HG03064 (cell line): ENCODE measurements around the gene CNOT9.
A peak's percentile ranks its signal among the peaks of the same experiment; 100 is the strongest.
"Not testable (repeated sequence)": the region's sequence is repeated elsewhere in the genome, so short reads cannot be mapped to it uniquely, and the experiment has no call there.

Source experiments
- ATAC-seq: cut with Tn5 transposase; IDR thresholded peaks from one replicate; pipeline ENCODE4 v1.9.1; 2021; ENCODE audit warnings: low read depth; ENCODE audit not compliant: unreplicated experiment

The CNOT9 gene, protein sequence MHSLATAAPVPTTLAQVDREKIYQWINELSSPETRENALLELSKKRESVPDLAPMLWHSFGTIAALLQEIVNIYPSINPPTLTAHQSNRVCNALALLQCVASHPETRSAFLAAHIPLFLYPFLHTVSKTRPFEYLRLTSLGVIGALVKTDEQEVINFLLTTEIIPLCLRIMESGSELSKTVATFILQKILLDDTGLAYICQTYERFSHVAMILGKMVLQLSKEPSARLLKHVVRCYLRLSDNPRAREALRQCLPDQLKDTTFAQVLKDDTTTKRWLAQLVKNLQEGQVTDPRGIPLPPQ

GRCh38 chr2:218568190-218569037 lies at the start of gene CNOT9, which contains the start of gene USP37:
Gene CNOT9 (plus strand): TSS chr2:218568839. CDS start chr2:218568955, 116 bp downstream.
Gene USP37 (minus strand): TSS chr2:218568351. CDS start chr2:218558653, 9,698 bp downstream.
- ATAC-seq = peak; percentile 65

DNA sequence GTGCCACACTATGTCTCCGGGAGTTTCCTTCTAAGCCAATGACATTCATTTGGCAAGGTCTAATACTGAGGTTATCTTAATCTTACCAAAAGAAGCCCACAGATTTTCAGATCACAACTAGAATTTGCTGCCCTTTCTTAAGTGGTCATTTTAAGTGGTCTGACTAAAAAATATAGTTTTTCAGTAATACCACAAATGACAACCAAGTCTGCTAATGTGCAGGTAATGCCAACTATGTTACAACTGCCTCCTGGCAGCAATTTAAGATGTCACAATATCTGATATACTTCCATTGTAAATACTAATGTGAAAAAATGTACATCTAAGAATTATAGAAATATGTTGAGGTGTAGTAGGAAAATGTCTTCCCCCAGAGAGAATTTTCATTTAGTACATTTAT lies 49.8 kb upstream of the CNOT9 start:
- no peak for ATAC-seq

DNA sequence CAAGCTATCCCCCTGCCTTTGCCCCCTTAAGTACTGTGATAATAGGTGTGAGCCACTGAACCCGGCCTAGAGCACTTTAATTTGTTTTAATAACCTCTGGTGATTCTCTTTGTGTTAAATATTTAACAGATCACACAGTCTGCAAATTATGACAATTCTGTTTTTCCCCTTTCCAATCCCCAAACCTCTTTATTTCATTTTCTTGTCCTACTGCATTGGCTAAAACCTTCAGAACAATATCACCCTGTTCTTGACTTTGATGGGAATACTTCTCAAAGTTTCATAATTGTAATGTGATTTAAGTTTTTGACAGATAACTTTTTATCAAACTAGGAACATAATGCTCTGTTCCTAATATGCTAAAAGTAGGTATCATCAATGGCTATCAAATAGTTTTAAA lies 45.0 kb upstream of the CNOT9 start:
- no peak for ATAC-seq

GRCh38 chr2:218528409-218528808 lies 40.2 kb upstream of the CNOT9 start:
- ATAC-seq = not testable (repeated sequence)

DNA sequence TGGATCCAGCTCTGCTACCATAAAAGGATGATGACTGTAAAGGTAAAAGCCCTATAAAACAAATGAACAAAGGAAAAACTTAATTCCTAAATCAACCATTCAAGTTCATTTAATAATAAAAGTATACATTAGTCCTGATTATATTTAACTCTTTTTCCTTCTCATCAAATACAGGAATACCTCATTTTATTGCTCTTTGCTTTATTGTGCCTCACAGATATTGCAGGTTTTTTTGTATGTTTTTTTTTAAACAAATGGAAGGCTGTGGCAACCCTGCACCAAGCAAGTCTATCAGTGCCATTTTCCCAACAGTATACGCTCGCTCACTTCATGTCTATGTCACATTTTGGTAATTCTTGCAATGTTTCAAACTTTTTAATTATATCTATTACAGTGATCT lies 38.6 kb upstream of the CNOT9 start:
- ATAC-seq = no peak

DNA sequence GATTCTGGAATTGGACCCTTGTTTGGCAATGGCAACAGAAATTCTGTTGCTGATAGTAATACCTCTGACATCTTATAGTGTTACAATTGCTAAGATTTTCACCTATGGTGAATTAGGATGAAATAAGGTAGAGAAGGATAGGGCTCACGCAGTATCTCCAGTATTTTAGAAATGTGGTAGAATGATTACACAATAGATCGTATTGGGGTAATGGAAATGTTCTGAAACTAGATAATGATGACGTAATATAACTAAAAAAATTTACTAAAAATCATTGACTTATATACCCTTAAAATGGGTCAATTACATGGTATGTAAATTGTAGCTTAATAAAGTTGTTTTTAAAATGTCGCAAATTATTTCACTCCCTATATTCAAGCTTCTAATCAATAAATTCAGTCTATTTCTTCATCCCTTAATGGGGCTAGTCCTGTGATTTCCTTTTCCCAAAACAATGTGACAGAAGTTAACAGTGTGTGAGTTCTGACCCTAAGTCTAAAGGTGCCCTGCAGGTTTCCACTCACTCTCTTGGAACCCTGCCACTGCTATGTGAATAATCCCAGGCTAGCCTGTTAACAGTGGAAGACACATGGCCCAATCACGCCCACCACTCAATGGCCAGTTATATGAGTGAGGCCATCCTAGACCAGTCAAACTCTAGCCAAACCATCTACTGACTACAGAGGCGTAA lies 31.7 kb upstream of the CNOT9 start:
- no peak for ATAC-seq

DNA sequence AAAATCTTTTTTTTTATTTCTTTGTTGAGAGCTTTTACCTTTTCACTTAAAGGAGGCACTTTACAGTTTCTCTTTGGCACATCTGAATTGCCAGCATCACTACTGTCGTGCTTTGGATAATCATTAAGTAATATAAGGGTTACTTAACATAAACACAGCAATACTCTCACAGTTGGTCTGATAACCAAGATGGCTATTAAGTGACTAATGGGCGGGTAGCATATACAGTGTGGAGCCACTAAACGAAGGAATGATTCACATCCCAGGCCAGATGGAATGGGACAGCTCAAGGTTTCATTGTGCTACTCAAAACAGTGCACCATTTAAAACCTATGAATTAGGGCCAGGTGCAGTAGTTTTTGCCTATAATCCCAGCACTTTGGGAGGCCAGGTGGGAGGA lies 28.6 kb upstream of the CNOT9 start:
- ATAC-seq = no peak

DNA sequence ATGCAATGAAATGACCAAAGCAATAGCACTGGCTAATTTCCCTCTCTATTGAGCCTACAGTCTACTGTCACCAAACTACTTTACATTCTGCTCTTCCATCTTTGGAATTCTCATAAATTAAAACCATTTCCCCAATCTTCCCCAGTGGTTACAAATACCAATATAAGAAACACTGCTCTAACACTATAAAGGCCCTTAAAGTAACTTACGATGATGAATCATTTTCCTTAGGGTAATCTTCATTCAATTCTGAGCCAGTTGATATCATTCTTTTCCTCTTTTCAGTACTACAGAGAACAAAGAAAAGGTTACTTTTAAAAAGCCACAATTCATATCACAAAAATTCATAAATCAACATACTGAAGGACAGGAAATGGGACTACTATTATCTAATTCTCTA lies 22.6 kb upstream of the CNOT9 start:
- ATAC-seq = no peak

- no peak for ATAC-seq
Measured at GRCh38 chr2:218547511-218547910, 21.1 kb upstream of the CNOT9 start.

DNA sequence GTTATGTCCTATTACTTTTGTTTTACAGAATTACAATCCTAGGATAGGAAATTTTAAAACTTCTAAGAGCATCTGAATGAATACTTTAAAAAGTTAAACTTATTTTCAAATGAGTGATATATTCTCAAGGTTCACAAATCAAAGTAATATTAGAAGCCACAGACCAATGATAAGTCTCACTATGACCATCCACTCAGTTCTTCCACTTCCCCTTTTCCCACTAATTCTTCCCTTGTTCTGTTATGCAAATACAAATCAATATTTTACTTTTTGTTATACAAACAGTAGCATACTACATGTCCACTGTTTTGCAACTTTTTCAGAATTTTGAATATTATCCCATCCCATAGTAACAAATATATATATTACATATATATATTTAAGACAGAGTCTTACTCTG lies 20.7 kb upstream of the CNOT9 start:
- no peak for ATAC-seq

- ATAC-seq = not testable (repeated sequence)
Measured at GRCh38 chr2:218554225-218554624, 14.4 kb upstream of the CNOT9 start.

DNA sequence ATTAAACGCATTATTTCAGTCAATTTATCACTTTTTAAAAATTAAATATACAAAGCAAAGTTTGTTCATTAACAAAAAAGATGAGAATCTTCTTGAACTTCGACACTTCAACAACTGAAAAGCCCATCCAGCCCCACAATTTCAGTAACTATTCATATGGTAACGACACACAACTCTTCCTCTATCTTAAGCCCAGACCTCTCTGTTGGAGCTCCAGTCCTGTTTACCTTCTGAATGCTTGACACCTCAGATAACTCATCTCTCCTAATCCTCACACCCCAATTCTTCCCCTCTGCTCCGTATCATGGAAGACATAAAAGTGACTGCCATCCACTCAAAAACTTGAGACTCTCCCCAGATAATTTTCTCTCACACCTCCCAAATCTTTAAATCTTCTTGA lies 13.1 kb upstream of the CNOT9 start:
- no peak for ATAC-seq

GRCh38 chr2:218557941-218558340 lies 10.7 kb upstream of the CNOT9 start:
- ATAC-seq = no peak

DNA sequence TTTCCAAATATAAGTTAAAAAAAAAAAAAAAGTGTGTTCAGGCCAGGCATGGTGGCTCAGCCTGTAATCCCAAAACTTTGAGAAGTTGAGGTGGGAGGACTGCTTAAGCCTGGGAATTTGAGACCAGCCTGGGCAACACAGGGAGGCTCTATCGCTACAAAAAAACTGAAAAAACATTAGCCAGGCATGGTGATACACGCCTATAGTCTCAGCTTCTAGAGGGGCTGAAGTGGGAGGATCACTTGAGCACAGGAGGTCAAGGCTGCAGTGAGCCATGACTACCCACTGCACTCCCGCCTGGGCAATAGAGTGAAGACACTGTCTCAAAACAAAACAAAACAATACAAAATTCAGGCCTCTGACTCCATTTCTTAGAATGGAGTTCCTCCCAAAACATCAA lies 9.7 kb upstream of the CNOT9 start:
- ATAC-seq = no peak

- ATAC-seq = no peak
Measured at GRCh38 chr2:218564056-218564455, 4.6 kb upstream of the CNOT9 start.

- no peak for ATAC-seq
Measured at GRCh38 chr2:218566296-218566695, 2.3 kb upstream of the CNOT9 start.

DNA sequence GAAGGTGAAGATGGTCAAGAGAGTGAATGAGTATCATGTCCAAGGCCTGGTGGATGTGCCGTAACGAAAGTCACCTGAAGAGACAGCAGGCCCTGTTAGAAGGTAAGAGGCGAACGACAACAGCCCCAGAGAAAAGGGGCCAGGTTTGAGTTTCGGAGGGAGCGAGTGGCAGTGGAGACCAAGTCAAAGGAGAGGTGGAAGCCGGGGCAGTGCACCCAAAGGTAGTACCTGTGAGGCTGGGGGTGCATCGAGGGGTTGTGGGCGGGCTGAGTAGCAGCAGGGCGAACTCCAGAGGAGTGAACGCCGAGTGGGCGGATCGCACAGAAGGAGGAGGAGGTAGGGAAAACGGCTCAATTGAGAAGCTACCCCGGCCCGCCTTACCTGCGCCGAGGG lies 846 bp upstream of the CNOT9 start:
- ATAC-seq = peak; percentile 31

DNA sequence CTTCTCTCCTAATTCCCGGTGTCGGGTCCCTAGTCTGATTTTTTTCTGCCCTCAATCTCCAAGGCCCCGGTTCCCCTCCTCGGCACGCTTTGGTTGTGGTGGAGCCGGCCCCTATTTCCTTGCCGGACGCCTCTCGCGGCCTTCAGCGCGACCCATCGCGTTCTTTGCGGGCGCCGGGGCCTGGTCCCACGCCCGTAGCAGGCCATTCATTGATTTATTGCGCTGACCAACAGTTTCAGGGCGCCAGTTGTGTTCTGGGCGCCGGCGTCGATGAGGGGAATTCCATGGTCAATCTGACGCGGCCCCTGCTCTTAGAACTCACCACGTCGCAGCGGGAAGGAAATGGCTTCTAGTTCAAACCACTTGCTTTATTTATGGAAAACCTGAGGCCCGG lies 396 bp downstream of the CNOT9 start:
- ATAC-seq = peak; percentile 27

DNA sequence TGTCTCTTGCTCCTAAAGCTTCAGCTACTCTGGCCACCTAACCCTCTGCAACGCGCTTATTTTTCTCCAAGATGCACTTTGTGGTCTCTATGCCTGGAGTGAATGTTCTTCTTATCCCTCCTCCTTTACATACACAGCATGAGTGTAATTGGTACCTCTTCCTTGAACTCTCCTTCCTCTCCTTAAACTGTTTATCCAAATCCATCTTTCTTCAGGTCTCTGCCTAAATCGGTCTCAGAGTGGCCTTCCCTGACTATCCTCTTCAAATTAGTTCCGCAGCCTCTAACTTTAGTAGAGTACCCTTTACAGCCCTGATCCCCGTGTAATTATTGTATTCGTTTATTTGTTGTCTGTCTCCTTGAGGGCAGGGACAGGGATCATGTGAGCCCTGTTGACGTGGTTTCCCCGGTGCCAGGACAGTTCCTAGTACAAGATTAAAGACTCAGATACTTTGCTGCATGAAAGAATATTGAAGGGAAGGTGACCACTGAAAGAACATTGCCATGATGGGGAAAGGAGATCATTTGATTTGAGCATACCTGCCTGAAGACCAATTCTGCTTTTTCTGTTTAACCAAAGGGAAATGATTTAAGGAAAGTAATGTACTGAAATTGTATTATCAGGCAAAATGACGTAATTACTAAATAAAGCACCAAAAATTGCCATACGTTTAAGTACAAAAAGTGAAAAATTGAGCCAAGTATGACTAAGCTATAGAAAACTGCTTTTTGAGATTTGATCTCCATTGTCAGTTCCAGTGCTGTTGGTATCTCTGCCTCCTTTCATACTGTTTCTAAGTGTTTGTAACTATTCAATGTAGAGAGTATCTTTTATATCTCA lies 1.2 kb downstream of the CNOT9 start:
- no peak for ATAC-seq

DNA sequence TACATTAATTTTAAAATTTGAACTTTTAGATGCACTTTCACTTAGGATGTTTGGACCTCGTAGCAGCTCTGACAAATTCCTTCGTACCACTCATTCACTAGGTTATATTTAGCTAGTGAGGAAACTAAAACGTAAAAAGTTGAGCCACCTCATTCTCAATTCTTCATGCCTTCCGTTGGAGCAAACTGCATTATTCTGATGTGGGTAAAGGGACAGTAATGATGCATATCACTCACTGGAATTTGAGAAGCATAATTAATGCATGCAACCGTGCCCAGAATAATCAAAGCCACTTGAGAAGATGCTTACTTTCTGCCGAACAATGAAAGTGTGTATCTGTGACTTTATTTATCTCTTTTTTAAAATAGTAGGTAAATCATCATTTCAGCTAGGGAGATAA lies 2.2 kb downstream of the CNOT9 start:
- no peak for ATAC-seq
